ELF-1 (cell line): ENCODE measurements around the gene TOR4A.
A peak's percentile ranks its signal among the peaks of the same experiment; 100 is the strongest.

Experiments used
- DNase-seq: peaks from one replicate; pipeline ENCODE4 v3.0.0-alpha.2; 2016; ENCODE audit warnings: low read depth, low spot score

Gene TOR4A

DNA sequence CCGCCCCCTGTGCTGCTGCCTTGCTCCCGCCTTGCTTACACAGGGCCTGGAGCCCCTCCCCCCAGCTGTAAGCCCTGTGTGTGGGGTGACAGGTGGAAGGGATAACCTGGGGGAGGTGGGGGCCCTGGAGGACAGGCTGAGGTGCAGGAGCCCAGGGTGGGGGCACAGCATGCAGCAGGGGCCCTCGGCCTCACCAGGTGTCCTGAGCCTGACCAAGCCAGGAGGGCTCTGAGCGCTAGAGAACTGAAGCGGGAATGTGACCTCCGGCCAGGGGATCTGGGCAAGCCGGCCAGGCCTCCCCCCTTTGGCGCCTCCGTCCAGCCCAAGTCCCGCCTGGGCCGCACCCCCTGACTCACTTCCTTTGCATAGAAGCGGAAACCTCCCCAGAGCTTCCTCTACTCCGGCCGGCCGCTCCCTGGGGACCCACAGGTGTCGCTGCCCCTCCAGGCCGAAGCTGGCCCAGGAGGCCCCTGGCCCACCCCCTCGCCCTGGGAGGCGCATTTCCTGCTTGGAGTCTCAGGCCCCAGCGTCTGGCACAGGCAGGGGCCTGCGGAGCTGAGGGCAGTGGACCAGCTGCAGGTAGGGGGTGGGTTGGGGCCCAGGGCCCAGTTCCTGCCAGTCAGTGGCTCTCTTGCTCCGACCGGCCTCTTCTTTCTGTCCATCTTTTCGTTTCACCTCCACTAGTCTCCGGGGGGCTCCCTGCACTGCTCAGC lies at the start of gene TOR4A:
Gene TOR4A (plus strand): TSS at position 398 of the 713 bp plus-strand sequence. CDS start 964 bp downstream, outside the sequence.
- DNase-seq = peak; percentile 76

DNA sequence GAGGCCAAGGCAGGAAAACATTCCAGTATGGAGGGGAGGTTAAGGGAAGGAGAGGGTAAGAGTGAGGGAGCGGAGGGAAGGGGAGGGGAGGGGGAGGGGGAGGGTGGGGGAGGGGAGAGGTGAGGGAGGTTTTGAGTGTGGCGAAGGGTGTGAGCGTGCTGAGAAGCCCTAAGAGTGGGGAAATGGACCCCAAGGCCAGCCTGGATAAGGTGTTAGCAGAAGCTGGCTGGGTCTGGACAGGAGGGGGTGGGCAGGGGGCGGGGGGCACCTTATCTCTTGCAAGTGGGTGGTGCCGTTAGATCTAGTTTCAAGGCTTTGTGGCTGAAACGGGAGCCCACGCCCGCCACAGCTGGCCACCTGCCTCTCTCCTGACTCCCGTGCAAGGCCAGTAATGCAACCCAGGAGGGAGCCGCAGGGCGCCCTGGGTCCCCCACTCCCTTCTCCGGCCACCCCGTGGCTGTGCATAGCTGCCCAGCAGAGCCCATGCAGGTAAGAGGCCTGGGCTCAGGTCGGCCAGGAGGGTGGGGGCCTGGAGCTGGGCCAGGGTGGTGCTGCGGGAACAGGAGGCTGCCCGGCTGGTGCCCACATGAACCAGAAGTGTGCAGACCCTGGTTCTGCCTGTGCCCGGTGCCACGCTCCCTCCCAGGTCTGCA lies 49.5 kb upstream of the TOR4A start:
- DNase-seq = no peak

DNA sequence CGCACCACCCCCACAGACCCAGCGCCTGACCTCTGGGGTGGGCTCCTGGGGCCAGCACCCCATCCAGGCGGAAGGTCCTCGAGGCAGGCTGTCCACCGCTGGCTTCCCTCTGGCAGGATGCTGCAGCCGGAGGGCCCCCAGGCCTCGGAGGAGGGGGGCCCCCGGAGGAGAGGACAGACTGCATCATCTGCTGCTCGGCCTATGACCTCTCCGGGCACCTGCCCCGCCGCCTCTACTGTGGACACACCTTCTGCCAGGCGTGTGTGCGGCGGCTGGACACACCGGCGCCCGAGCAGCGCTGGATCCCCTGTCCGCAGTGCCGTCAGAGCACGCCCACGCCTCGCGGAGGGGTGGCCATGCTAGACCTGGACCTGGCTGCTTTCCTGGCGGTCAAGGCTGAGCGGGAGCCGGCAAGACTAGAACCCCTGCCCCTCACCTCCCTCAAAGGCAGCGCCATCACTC lies 49.0 kb upstream of the TOR4A start:
- no peak for DNase-seq

DNA sequence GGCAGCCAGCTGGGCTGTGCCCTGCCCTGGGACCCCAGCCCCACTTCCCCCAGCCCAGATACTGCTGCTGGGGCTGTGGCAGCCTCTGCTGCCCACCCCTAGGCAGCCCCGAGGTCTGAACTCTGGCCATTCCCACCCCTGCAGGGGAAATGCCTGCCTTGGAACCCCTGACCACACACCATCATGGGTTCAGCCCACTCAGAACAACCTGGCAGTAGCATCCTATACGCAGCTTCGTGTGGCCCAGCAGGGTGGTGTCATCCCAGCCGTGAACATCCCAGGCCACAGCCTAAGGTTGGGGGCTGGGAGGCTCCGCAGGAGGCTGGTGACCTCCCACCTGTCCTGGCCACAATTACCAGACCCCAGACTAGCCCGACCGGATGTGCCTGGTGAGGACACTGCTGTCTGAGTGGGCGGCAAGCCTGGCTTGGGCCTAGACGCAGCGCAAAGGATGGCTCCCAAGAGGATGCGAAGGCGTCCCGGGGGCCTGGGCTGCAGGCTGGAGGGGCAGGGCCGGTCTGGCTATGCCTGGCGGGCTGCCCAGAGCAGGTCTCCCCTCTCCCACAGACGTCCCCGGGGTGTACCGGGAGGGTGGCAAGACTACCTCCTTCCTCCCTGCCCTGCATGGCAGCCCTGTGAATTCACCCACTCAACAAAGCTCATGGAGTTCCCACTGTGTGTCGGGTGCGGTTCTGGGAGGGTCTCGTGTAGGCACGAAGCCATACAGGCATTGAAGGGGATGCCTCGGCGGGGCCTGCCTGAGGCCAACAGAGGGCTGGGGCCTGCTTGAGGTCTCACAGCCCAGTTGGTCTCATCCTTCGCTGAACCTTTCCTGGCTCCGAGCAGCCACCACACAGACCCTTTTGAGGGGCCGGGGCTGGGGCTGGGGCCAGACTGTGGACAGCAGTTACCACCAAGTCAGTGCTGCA lies 48.3 kb upstream of the TOR4A start:
- no peak for DNase-seq

DNA sequence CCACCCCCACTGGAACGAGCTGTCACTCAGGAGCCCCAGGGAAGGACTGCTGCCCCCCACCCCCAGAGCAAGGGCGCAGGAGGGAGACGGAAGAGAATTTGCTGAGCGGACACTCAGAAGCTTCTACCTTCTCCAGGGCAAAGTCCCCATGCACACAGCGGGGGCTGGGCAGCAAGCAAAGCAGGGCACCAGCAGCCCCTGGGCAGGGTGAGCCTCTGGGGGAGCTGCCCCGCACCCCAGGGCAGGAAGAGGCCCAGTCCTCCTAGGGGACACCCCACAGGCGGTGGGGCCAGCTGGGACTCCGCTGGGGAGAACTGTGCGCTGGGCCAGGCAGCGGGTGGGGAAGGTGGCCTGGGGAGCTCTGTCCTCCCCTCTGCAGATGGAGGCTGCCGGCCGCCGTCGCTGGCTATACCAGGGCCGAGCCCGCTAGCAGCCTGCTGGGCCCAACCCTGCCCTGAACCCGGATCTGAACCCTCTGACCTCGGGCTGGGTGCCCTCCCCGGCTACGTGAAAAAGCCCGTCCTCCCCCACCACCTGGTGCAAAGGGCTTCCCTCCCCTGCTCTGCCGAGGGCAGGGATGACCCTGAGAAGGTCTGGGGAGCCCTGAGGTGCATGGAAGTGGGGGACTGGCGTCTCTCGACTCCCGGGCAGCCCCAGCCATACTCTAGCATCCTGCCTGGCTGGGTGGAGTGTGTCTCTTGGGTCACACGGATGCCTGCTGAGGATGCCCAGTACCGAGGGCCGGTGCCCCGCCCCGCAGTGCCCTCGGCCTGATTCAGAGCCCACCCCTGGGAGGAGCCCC lies 47.4 kb upstream of the TOR4A start:
- DNase-seq = no peak

DNA sequence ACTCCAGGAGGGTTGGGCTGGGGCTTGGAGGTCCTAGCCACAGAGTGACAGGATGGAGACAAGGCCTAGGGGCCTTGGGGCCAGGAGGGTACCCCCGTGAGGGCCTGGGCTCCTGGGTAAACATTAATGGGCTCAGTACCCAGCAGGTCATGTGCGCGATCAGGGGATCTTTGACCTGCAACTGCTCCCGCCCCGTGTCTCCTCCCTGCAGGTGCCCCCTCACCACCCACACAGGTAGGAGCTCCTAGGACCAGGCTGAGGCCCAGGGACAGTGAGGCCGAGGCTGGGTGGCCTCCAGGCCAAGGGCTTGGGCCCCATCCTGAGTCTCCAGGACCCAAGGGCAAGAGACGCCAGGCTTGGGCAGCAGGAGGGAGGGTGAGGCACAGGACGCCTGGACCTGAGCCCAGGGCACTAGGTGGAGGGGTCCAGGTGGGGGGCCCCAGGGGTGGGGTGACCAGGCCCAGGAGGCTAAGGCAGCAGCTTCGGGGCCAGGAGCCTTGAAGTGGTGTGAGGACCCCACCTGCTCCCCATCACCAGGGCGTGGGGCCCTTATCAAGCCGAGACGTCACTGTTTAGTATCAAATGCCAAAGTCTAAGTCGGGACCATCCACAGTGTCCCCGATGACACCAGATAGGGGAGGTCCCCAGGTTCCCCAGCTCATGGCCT lies 46.7 kb upstream of the TOR4A start, which contains the start of gene SLC34A3:
Gene SLC34A3 (plus strand): TSS at position 197 of the 667 bp plus-strand sequence. CDS start 802 bp downstream, outside the sequence.
- no peak for DNase-seq

DNA sequence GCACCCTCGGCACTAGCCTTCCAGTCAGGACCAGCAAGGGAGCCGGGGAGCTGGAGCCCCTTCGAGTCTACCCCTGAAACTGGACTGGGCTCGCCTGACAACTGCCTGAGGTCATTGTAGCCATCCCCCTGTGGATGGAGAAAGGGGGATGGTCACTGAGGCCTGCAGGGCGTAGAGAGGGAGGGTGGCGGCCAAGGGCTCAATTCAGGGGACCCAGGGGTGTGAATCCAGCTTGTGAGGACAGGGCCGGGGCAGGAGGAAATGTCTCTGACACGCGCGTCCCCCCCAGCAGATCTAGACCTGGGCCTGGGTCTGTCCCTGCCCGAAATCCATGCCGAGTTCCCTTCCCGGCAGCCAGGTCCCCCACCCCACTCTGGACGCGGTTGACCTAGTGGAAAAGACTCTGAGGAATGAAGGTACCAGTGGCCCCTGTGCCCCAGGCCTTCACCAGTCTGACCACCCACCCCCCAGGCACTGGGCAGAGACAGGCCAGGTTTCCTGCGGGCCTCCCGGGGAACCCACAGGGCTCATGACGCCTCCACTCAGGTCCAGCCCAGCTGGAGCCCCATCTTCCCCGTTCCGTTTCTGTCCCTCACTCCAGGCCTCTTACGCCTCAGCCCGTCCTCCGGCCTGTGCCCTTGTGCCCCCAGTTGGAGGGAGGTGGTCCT lies 46.0 kb upstream of the TOR4A start:
- DNase-seq = no peak

DNA sequence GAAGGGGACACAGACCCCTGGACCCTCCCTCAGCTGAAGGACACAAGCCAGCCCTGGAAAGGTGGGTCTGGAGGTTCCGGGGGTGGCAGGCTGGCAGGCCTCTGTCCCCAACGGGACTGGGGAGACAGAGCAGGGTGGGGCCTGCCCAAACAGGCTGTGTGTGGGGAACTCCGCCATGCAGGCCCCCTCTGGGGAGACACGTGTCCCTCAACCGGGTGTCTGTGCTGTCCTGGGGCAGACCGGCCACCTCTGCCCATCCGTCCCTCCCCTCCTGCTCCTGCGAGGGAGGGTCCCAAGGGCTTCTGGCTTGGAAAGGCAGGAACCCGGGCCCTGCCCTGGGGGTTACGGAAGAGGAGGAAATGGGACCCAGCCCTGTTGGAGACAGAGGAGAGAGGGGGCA lies 45.4 kb upstream of the TOR4A start:
- DNase-seq = no peak

DNA sequence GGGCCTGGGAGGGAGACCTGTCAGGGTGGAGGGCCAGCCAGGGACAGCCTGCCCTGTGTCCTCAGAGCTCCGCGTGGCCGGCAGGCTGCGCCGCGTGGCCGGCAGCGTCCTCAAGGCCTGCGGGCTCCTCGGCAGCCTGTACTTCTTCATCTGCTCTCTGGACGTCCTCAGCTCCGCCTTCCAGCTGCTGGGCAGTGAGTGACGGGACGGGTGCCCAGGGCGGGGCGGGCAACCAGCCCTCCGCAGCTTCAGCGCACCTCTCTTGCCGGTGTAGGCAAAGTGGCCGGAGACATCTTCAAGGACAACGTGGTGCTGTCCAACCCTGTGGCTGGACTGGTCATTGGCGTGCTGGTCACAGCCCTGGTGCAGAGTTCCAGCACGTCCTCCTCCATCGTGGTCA lies 45.0 kb upstream of the TOR4A start:
- no peak for DNase-seq

DNA sequence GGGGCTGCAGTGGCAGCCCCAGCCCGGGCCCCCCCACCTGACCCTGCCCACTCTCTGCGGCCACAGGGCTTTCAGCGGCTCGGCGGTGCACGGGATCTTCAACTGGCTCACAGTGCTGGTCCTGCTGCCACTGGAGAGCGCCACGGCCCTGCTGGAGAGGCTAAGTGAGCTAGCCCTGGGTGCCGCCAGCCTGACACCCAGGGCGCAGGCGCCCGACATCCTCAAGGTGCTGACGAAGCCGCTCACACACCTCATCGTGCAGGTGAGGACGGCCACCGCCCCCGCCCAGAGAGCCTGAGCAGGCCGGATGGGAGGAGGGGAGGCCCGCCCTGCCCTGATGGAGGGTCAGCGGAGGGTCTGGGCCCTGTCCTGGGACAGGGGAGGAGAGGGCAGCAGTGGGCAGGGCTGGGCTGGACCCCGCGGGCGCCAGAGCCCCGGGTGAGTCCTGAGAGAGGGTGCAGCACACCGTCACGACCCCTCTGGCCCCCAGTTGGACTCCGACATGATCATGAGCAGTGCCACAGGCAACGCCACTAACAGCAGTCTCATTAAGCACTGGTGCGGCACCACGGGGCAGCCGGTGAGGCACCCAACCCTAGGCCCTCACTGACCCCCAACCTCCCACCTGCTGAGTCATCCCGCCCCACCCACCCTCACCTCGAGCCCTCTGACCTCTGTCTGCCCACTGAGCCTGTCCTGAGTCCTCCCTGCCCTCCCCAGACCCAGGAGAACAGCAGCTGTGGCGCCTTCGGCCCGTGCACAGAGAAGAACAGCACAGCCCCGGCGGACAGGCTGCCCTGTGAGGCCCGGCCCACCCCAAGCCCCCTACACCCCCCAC lies 44.2 kb upstream of the TOR4A start:
- no peak for DNase-seq

DNA sequence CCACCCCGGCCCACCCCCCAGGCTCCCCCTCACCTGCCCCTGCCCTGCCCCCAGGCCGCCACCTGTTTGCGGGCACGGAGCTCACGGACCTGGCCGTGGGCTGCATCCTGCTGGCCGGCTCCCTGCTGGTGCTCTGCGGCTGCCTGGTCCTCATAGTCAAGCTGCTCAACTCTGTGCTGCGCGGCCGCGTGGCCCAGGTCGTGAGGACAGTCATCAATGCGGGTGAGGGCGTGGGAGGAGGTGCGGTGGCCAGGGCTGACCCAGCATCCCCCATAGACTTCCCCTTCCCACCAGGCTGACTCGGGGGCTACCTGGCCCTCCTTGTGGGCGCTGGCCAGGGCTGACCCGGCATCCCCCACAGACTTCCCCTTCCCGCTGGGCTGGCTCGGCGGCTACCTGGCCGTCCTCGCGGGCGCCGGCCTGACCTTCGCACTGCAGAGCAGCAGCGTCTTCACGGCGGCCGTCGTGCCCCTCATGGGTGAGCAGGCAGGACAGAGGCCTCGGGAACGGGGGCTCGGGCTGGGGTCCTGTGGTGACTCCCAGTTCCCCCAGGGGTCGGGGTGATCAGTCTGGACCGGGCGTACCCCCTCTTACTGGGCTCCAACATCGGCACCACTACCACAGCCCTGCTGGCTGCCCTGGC lies 43.4 kb upstream of the TOR4A start:
- no peak for DNase-seq

DNA sequence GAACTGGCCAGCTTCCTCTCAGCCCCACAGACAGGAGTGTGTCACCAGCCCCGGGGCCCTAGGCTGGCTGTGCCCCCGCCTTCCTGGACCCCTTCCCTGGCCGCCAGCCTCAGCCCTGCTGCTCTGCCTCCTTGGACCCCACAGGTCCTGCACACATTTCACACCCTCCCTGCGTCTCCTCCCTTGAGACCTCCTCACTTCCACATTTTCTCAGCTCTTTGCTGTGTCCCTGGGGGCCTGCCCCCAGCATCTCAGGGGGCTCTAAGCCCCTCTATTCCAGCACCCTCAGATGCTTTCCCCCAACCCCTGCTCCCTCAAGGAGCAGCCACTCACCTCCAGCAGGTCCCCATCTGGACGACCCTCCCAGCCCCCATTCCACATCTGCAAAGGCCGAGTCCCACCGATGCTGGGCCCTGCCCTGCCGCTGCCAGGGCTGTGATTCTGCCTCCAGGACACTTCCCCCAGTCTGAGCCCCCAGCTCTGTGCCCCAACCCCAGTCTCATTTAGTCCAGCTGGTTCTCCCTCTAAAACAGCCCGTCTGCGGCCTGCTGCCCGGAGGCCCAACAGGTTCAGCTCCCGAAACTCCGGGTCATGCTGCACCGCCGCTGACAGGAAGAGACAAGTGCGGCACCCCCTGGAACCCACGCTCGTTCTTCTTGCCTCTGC lies 42.6 kb upstream of the TOR4A start:
- DNase-seq = no peak

DNA sequence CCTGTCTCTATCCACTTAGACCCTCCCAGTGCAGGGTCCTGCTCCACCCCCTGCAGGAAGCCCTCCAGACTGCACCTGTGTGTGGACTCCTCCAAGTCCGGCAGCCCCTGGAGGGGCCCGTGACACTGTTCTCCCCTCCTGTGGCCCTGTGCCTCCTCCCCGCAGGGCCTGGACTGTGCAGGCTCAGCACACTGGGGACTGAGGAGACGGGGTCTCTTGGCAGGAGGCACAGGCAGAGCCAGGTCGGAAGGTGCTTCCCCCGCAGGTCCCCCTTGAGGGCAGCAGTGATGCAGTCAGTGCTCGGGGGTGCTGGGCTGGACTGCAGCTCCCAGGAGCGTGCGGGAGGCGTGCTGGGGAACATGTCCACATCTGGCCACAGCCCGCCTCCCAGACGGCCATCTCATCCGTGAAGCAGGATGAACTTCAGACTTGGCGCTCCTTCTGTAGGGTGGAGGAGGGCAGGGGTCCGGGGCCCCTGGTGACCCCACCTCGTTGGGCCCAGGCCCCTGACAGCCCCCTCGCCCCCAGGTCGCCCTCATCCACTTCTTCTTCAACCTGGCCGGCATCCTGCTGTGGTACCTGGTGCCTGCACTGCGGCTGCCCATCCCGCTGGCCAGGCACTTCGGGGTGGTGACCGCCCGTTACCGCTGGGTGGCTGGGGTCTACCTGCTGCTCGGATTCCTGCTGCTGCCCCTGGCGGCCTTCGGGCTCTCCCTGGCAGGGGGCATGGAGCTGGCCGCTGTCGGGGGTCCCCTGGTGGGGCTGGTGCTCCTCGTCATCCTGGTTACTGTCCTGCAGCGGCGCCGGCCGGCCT lies 41.9 kb upstream of the TOR4A start:
- DNase-seq = peak; percentile 39

DNA sequence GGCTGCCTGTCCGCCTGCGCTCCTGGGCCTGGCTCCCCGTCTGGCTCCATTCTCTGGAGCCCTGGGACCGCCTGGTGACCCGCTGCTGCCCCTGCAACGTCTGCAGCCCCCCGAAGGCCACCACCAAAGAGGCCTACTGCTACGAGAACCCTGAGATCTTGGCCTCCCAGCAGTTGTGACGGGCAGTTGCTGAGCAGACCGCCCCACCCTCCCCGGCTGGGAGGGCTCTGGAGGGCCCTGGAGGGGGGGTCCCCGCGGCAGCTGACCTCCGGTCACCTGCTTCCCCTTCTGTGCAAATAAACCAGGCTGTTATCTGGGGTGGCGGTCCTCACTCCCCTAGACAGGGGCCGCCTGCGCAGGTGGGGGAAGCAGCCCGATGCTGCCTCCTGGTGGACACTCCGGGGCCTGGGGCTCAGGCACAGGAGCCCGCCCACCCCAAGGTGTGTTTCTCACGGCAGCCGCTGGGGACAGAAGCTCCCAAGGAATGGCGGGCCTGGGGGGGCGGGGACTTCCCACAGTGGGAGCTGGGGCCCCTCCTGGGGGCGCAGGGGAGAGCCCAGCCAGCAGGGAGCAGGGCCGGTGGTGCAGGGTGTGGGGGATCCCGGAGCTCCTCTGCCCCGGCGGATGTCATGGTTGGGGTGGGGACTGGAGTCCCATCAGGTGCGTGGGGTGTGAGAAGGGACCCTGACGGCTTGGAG lies 41.1 kb upstream of the TOR4A start:
- DNase-seq = peak; percentile 93

DNA sequence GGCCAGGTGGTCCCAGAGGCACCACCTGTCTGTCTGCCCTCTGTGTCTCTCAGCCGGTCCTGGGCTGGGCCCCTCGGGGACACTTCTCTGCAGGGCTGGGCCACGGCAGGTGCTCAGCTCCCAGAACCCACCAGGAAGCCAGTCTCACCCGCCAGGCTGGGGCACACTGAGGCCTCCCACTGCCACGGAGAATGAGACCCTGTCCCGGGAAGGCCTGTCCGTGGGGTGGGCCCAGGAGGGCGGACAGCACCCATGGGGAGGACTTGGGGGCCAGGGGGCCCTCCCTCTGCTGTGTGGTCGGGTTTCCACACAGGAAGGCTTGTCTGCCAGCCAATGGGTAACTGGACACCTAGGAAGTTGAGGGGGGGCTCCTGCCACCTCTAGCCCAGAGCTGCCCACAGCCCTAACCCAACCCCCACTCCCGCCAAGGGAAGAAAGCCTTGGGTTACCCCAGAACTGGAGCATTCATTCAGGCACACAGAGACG lies 40.5 kb upstream of the TOR4A start:
- DNase-seq = no peak
